GM23338 (cell line): ENCODE data around the gene TBL1XR1. TPM values are rescaled to one million over a fixed set of nuclear protein-coding genes. Genes with fewer than 3 reads are reported as not detected.

Source experiments
- ATAC-seq: fragments of 200-7000 bp; cut with Tn5 transposase; 3 replicates; pipeline ENCODE4 v1.9.1; 2020
- DNase-seq: peaks from one replicate; pipeline ENCODE4 v3.0.0-alpha.2; 2015; ENCODE audit warnings: low spot score
- H2AFZ ChIP-seq: fragments of 200-600 bp; sonication (generic); 2 replicates; pipeline ENCODE4 v1.8.0; 2016; ENCODE audit warnings: antibody characterized with exemption, mild to moderate bottlenecking, moderate library complexity
- H3F3A ChIP-seq: fragments of 200-600 bp; sonication (generic); replicated peaks from 2 replicates; pipeline ENCODE4 v1.8.0; 2017; ENCODE audit warnings: antibody characterized with exemption, mixed run types, low read depth
- H3K27ac ChIP-seq: fragments of 200-600 bp; sonication (generic); 2 replicates; pipeline ENCODE4 v1.6.1; 2016; ENCODE audit warnings: low read depth
- H3K27me3 ChIP-seq: fragments of 200-600 bp; sonication (generic); 2 replicates; pipeline ENCODE4 v1.8.0; 2016; ENCODE audit warnings: mild to moderate bottlenecking, mixed run types, moderate library complexity; ENCODE audit not compliant: insufficient read depth
- H3K36me3 ChIP-seq: fragments of 200-600 bp; sonication (generic); 2 replicates; pipeline ENCODE4 v1.8.0; 2016; ENCODE audit warnings: mild to moderate bottlenecking; ENCODE audit not compliant: insufficient read depth
- H3K4me1 ChIP-seq: fragments of 200-600 bp; sonication (generic); 2 replicates; pipeline ENCODE4 v1.8.0; 2016; ENCODE audit warnings: mild to moderate bottlenecking, moderate library complexity; ENCODE audit not compliant: insufficient read depth
- H3K4me2 ChIP-seq: fragments of 200-600 bp; sonication (generic); 2 replicates; pipeline ENCODE4 v1.7.1; 2017; ENCODE audit warnings: mixed run types
- H3K4me3 ChIP-seq: fragments of 200-600 bp; sonication (generic); 2 replicates; pipeline ENCODE4 v1.6.1; 2016; ENCODE audit warnings: mixed run types
- H3K79me2 ChIP-seq: fragments of 200-600 bp; sonication (generic); replicated peaks from 2 replicates; pipeline ENCODE4 v1.8.0; 2017; ENCODE audit warnings: mild to moderate bottlenecking; ENCODE audit not compliant: insufficient read depth
- H3K9me2 ChIP-seq: fragments of 200-600 bp; sonication (generic); 2 replicates; pipeline ENCODE4 v1.8.0; 2017; ENCODE audit not compliant: insufficient read depth
- H4K20me1 ChIP-seq: fragments of 200-600 bp; sonication (generic); replicated peaks from 2 replicates; pipeline ENCODE4 v1.8.0; 2017; ENCODE audit warnings: mild to moderate bottlenecking; ENCODE audit not compliant: insufficient read depth
- H3K27ac Mint-ChIP-seq: 2 replicates; pipeline ENCODE4 v1.8.0; 2020; ENCODE audit warnings: inconsistent platforms, mild to moderate bottlenecking, moderate library complexity, mixed read lengths
- H3K27me3 Mint-ChIP-seq: 3 replicates; pipeline ENCODE4 v1.8.0; 2022; ENCODE audit warnings: low read depth, mild to moderate bottlenecking, moderate library complexity, mixed read lengths, inconsistent platforms; ENCODE audit not compliant: insufficient read depth, poor library complexity
- H3K36me3 Mint-ChIP-seq: 3 replicates; pipeline ENCODE4 v1.8.0; 2021; ENCODE audit warnings: low read depth, mild to moderate bottlenecking, inconsistent platforms, moderate library complexity, mixed read lengths
- H3K4me1 Mint-ChIP-seq: 3 replicates; pipeline ENCODE4 v1.8.0; 2020; ENCODE audit warnings: mild to moderate bottlenecking, inconsistent platforms, mixed read lengths
- H3K4me3 Mint-ChIP-seq: 3 replicates; pipeline ENCODE4 v1.8.0; 2021; ENCODE audit warnings: moderate library complexity, mild to moderate bottlenecking, inconsistent platforms, mixed read lengths
- H3K9me3 Mint-ChIP-seq: 3 replicates; pipeline ENCODE4 v1.8.0; 2020; ENCODE audit warnings: moderate library complexity, mild to moderate bottlenecking, inconsistent platforms, mixed read lengths
- CREB1 ChIP-seq: fragments of 250-450 bp; sonication (Bioruptor Pico); IDR thresholded peaks from 2 replicates; pipeline ENCODE4 v1.5.0; 2020; ENCODE audit warnings: low read depth, mild to moderate bottlenecking, moderate library complexity
- EZH2phosphoT487 ChIP-seq: fragments of 200-600 bp; sonication (generic); IDR thresholded peaks from one replicate; pipeline ENCODE4 v1.8.1; 2018; ENCODE audit warnings: antibody characterized with exemption; ENCODE audit not compliant: unreplicated experiment
- JUNB ChIP-seq: IDR thresholded peaks from one replicate; pipeline ENCODE4 v1.6.1; 2016; ENCODE audit warnings: antibody characterized with exemption; ENCODE audit not compliant: unreplicated experiment
- POLR2AphosphoS5 ChIP-seq: IDR thresholded peaks from 2 replicates; pipeline ENCODE4 v1.6.1; 2016; ENCODE audit warnings: antibody characterized with exemption, low read depth
- ZNF114 ChIP-seq: fragments of 250-450 bp; sonication (Bioruptor Pico); IDR thresholded peaks from 2 replicates; pipeline ENCODE4 v1.5.0; 2020; ENCODE audit warnings: mild to moderate bottlenecking, moderate library complexity
- ZNF331 ChIP-seq: fragments of 250-450 bp; sonication (Bioruptor Pico); IDR thresholded peaks from 2 replicates; pipeline ENCODE4 v1.5.0; 2020; ENCODE audit warnings: low read depth, mild to moderate bottlenecking, moderate library complexity
- polyA plus RNA-seq: library from polyadenylated mRNA; unstranded; fragments of >200 nt; fragmentation: Nextera tagmentation; extraction: Ambion mirVana; gene quantifications from 2 replicates; pipeline ENCODE4 v1.2.1, GENCODE V29; 2016
- total RNA-seq: library from RNA; depleted of rRNA; stranded (reverse); fragments of >200 nt; shearing (Covaris generic); gene quantifications from 2 replicates; pipeline ENCODE4 v1.2.3, GENCODE V29; 2014
- TF ChIP-seq, protein P1 (sequence below): fragments of 250-450 bp; sonication (Bioruptor Pico); IDR thresholded peaks from 2 replicates; pipeline ENCODE4 v1.5.0; 2020; ENCODE audit warnings: mild to moderate bottlenecking, moderate library complexity
- TF ChIP-seq, protein P2 (sequence below), 2 experiments: fragments of 200-600 bp in 1 of 2; sonication (generic) in 1 of 2; conservative IDR thresholded peaks; 2 replicates each; pipeline versions ENCODE4 v1.5.1 to v1.6.1; 2016 to 2017; ENCODE audit warnings: antibody characterized with exemption in 2 of 2, low read depth in 2 of 2, mild to moderate bottlenecking in 2 of 2, moderate library complexity in 1 of 2

The TBL1XR1 gene
- total and polyA plus RNA-seq, 2 experiments from 2014 or later = 49.6 to 122 TPM

DNA sequence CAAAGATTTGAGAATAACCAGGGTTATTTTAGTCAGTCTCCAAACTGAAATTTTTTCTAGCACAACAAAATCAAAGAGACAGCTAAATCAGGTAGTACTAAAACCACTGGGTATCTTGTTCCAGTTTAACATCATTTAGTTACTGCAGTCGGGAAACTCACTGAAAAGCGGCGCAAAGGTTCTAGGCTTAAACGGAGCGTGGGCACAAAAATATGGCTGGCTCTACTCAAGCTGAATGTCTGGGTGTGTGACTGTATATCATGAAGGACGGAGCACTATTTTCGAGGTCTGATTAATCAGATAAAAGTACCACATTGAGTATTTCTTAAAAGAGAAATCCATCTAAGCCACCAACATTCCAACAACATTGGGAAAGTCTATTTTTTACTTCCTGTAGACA, 152.1 kb downstream of the TBL1XR1 start (continued):
- TF ChIP-seq, protein P1, sequence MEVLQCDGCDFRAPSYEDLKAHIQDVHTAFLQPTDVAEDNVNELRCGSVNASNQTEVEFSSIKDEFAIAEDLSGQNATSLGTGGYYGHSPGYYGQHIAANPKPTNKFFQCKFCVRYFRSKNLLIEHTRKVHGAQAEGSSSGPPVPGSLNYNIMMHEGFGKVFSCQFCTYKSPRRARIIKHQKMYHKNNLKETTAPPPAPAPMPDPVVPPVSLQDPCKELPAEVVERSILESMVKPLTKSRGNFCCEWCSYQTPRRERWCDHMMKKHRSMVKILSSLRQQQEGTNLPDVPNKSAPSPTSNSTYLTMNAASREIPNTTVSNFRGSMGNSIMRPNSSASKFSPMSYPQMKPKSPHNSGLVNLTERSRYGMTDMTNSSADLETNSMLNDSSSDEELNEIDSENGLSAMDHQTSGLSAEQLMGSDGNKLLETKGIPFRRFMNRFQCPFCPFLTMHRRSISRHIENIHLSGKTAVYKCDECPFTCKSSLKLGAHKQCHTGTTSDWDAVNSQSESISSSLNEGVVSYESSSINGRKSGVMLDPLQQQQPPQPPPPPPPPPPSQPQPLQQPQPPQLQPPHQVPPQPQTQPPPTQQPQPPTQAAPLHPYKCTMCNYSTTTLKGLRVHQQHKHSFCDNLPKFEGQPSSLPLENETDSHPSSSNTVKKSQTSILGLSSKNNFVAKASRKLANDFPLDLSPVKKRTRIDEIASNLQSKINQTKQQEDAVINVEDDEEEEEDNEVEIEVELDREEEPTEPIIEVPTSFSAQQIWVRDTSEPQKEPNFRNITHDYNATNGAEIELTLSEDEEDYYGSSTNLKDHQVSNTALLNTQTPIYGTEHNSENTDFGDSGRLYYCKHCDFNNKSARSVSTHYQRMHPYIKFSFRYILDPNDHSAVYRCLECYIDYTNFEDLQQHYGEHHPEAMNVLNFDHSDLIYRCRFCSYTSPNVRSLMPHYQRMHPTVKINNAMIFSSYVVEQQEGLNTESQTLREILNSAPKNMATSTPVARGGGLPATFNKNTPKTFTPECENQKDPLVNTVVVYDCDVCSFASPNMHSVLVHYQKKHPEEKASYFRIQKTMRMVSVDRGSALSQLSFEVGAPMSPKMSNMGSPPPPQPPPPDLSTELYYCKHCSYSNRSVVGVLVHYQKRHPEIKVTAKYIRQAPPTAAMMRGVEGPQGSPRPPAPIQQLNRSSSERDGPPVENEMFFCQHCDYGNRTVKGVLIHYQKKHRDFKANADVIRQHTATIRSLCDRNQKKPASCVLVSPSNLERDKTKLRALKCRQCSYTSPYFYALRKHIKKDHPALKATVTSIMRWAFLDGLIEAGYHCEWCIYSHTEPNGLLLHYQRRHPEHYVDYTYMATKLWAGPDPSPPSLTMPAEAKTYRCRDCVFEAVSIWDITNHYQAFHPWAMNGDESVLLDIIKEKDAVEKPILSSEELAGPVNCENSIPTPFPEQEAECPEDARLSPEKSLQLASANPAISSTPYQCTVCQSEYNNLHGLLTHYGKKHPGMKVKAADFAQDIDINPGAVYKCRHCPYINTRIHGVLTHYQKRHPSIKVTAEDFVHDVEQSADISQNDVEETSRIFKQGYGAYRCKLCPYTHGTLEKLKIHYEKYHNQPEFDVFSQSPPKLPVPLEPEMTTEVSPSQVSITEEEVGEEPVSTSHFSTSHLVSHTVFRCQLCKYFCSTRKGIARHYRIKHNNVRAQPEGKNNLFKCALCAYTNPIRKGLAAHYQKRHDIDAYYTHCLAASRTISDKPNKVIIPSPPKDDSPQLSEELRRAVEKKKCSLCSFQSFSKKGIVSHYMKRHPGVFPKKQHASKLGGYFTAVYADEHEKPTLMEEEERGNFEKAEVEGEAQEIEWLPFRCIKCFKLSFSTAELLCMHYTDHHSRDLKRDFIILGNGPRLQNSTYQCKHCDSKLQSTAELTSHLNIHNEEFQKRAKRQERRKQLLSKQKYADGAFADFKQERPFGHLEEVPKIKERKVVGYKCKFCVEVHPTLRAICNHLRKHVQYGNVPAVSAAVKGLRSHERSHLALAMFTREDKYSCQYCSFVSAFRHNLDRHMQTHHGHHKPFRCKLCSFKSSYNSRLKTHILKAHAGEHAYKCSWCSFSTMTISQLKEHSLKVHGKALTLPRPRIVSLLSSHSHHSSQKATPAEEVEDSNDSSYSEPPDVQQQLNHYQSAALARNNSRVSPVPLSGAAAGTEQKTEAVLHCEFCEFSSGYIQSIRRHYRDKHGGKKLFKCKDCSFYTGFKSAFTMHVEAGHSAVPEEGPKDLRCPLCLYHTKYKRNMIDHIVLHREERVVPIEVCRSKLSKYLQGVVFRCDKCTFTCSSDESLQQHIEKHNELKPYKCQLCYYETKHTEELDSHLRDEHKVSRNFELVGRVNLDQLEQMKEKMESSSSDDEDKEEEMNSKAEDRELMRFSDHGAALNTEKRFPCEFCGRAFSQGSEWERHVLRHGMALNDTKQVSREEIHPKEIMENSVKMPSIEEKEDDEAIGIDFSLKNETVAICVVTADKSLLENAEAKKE (CRISPR knock-in tag) = no peak
- TF ChIP-seq POLR2AphosphoS5 (no peak), ZNF331 (CRISPR knock-in tag) (no peak), ZNF114 (CRISPR knock-in tag) (no peak)

DNA sequence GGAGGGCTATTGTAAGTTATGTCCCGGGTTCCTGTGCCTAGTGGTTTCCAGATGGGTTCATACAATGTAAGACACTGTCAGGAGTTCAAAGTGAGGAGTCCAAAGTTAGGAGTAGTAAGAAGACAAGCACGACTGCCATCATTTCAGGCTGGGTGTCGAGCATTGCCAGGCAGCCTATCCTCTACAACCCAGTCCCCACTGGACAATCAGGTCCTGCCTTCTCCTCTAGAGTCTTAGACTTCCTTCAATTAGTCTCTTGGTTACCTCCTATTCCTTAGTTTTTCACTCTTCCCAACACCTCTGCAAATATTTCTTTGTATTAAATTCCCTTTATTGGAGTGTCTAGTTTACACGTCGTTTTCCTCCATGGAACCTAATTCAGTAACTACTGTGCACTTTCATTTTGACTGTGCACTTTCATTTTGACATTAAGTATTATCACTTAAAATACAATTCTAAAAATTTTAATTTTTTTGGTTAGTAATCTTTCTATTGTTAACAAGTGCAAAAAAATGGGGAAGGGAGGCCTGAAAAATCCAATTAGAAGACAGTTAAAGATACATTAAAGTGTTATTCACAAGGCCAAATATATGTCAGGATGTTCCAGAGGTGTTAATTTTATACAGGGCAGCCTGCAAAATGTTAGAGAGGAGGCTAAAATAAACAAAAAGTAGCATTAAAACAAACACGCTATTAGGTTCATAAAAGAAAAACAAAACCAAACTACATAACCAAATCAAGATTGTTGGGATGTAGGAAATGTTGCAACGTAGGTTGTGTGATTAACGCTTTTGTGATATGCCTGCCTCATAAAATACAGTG, 155.3 kb downstream of the TBL1XR1 start:
- no peak overlapping the region for H3K27ac Mint-ChIP-seq
- Histone ChIP-seq H3K36me3 (peaks cover 16% of the 10 kb centered on the region), H3K4me3 (no peak overlapping the region), H3K4me1 (peaks cover 25% of the 10 kb centered on the region), H2AFZ (no peak overlapping the region), H3F3A (no peaks in the 10 kb centered on the region), H3K4me2 (no peak overlapping the region), H3K27ac (no peak overlapping the region), H3K9me2 (no peaks in the 10 kb centered on the region), H4K20me1 (no peaks in the 10 kb centered on the region), H3K27me3 (no peaks in the 10 kb centered on the region), H3K79me2 (peaks cover 28% of the 10 kb centered on the region)
- no peak overlapping the region for H3K4me3 Mint-ChIP-seq
- H3K27me3 Mint-ChIP-seq = peaks cover 2% of the 10 kb centered on the region
- H3K4me1 Mint-ChIP-seq = peaks cover 33% of the 10 kb centered on the region
- H3K36me3 Mint-ChIP-seq = peaks cover 63% of the 10 kb centered on the region
- ATAC-seq (no peak; the same call in 2 of the 3 replicates), DNase-seq (no peak)
- H3K9me3 Mint-ChIP-seq = no peaks in the 10 kb centered on the region; the same call in 2 of the 3 replicates
- TF ChIP-seq ZNF114 (CRISPR knock-in tag) = no peak
- TF ChIP-seq JUNB = no peak
- TF ChIP-seq, protein P2, sequence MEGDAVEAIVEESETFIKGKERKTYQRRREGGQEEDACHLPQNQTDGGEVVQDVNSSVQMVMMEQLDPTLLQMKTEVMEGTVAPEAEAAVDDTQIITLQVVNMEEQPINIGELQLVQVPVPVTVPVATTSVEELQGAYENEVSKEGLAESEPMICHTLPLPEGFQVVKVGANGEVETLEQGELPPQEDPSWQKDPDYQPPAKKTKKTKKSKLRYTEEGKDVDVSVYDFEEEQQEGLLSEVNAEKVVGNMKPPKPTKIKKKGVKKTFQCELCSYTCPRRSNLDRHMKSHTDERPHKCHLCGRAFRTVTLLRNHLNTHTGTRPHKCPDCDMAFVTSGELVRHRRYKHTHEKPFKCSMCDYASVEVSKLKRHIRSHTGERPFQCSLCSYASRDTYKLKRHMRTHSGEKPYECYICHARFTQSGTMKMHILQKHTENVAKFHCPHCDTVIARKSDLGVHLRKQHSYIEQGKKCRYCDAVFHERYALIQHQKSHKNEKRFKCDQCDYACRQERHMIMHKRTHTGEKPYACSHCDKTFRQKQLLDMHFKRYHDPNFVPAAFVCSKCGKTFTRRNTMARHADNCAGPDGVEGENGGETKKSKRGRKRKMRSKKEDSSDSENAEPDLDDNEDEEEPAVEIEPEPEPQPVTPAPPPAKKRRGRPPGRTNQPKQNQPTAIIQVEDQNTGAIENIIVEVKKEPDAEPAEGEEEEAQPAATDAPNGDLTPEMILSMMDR (conservative IDR thresholded peaks at IDR 0.05; ENCODE audit: low read depth in 2 of 2) = no peak
- TF ChIP-seq CREB1 = no peak
- no peak for TF ChIP-seq EZH2phosphoT487
- TF ChIP-seq ZNF331 (CRISPR knock-in tag) = no peak
